ENCODE measurements around the gene ST3GAL6. TPM values are rescaled to one million over a fixed set of nuclear protein-coding genes. Genes with fewer than 3 reads are reported as not detected.
A peak's percentile ranks its signal among the peaks of the same experiment; 100 is the strongest.

The ST3GAL6 gene
- total and polyA plus RNA-seq, 8 donors, result 10.9 to 30.8 (median 18.8) TPM

DNA sequence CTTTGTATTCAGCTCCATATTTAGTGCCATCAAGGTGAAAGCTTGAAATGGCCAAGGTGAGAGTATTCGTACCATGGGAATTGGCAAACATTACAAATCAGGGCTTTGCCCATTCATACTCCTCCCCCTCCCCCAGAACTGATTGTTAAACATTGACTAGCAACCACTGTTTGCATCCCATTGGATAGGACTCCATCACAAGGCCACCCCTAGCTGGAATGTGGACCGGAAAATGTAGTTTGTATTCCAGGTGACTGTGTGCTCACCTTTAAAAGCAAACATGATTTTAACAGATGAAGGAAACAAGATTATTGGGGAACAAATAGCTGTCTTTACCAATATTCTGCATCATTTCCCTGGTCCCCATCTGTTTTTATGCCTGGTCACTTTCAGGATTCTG is 14.1 kb downstream of the ST3GAL6 start:
- ATAC-seq, result no peak
- intact Hi-C loops (cut with DNase I), result no loop called here
- no peaks in the 10 kb centered on the region for H3K9me3 ChIP-seq
- TF ChIP-seq, protein P1, sequence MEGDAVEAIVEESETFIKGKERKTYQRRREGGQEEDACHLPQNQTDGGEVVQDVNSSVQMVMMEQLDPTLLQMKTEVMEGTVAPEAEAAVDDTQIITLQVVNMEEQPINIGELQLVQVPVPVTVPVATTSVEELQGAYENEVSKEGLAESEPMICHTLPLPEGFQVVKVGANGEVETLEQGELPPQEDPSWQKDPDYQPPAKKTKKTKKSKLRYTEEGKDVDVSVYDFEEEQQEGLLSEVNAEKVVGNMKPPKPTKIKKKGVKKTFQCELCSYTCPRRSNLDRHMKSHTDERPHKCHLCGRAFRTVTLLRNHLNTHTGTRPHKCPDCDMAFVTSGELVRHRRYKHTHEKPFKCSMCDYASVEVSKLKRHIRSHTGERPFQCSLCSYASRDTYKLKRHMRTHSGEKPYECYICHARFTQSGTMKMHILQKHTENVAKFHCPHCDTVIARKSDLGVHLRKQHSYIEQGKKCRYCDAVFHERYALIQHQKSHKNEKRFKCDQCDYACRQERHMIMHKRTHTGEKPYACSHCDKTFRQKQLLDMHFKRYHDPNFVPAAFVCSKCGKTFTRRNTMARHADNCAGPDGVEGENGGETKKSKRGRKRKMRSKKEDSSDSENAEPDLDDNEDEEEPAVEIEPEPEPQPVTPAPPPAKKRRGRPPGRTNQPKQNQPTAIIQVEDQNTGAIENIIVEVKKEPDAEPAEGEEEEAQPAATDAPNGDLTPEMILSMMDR (IDR thresholded peaks at IDR 0.05), result no peak
- no peaks in the 10 kb centered on the region for H3K27me3 ChIP-seq
- peaks cover 10 to 45% of the 10 kb centered on the region in 2 donors for H3K4me1 ChIP-seq
- no peak for DNase-seq
- H3K4me3 ChIP-seq, result no peak overlapping the region
- H3K27ac ChIP-seq, result peak overlapping the region in 1 of 2 donors; percentile 18
- peaks cover 0 to 43% of the 10 kb centered on the region in 2 donors for H3K36me3 ChIP-seq

DNA sequence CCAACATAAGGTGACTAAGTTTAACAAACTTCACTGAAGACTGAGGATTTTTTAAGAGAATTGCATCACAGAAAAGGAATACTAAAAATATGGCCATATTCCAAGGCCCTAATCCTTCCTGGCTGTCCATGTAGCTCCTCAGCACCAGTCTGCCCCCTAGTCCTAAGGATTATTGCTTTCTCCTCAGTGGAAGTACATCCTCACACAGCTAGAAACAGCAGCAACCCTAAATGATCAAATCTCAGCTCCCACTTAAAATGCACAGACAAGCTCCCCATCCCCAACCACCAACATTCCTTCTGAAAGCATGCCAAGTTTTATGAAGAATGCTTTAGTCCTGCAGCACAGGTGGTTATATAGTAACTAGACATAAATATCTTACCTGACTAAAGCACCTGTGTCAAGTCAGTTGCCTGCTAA is 14.7 kb downstream of the ST3GAL6 start:
- ATAC-seq (peak; percentile 47), DNase-seq (peak in 1 of 4 donors; percentile 27)
- Histone ChIP-seq H3K9me3 (no peaks in the 10 kb centered on the region), H3K36me3 (peaks cover 0 to 47% of the 10 kb centered on the region in 2 donors), H3K4me3 (no peak overlapping the region), H3K27me3 (no peaks in the 10 kb centered on the region), H3K27ac (peak overlapping the region; percentile 15 to 65), H3K4me1 (peaks cover 10 to 45% of the 10 kb centered on the region in 2 donors)
- TF ChIP-seq, protein P1 (IDR thresholded peaks at IDR 0.05), result no peak
- intact Hi-C loops (cut with DNase I), result no loop called here

GRCh38 chr3:98778383-98778782 is 15.2 kb downstream of the ST3GAL6 start:
- no peaks in the 10 kb centered on the region for H3K27me3 ChIP-seq
- intact Hi-C loops (cut with DNase I), result no loop called here
- H3K27ac ChIP-seq, result peak overlapping the region; percentile 15 to 65
- no peak overlapping the region for H3K4me3 ChIP-seq
- TF ChIP-seq, protein P1 (IDR thresholded peaks at IDR 0.05), result no peak
- peaks cover 0 to 47% of the 10 kb centered on the region in 2 donors for H3K36me3 ChIP-seq
- H3K9me3 ChIP-seq, result no peaks in the 10 kb centered on the region
- H3K4me1 ChIP-seq, result peaks cover 10 to 45% of the 10 kb centered on the region in 2 donors
- peak; percentile 33 for ATAC-seq
- DNase-seq, result no peak

DNA sequence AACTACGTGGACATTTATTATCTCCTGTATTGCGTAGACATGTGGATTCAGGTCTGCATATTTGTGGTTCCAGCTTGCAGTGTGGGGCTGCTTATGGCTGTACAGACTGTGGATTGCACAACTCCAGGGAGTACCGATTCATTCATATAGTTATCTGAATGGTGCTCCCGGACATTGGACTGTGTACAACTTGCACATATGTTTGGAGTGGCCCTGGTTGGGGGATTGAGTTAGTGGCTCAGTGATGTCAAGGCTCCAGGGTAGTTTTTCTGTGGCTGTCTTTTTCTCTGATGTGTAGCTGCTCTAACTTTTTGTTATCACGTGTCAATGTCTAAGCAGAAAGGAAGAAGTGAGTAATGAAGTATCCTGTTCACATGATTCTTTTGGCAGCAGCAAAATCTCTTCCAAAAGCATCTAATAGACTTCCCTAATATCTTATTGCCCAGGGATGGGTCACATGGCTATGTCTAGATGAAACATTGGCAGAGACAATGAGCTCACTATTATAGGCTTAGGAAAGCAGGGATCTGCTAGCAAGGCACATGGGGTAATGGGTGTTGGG is 15.8 kb downstream of the ST3GAL6 start:
- Histone ChIP-seq H3K27ac (peak overlapping the region; percentile 15 to 65), H3K36me3 (peaks cover 0 to 42% of the 10 kb centered on the region in 2 donors), H3K4me1 (peaks cover 10 to 47% of the 10 kb centered on the region in 2 donors), H3K4me3 (no peak overlapping the region), H3K27me3 (no peaks in the 10 kb centered on the region), H3K9me3 (no peaks in the 10 kb centered on the region)
- DNase-seq, result peak in 1 of 4 donors; percentile 14
- intact Hi-C loops (cut with DNase I), result no loop called here
- ATAC-seq, result peak; percentile 67
- TF ChIP-seq, protein P1 (IDR thresholded peaks at IDR 0.05), result no peak

- intact Hi-C loops (cut with DNase I), result no loop called here
- peak overlapping the region in 1 of 2 donors; percentile 65 for H3K27ac ChIP-seq
- TF ChIP-seq, protein P1 (IDR thresholded peaks at IDR 0.05), result no peak
Observed at GRCh38 chr3:98779541-98780335, 16.6 kb downstream of the ST3GAL6 start.

More at GRCh38 chr3:98779541-98780335, 16.6 kb downstream of the ST3GAL6 start:
- Histone ChIP-seq H3K4me3 (no peak overlapping the region), H3K36me3 (peaks cover 0 to 37% of the 10 kb centered on the region in 2 donors), H3K27me3 (no peaks in the 10 kb centered on the region), H3K9me3 (no peaks in the 10 kb centered on the region), H3K4me1 (peaks cover 12 to 55% of the 10 kb centered on the region in 2 donors)
- ATAC-seq (no peak), DNase-seq (no peak)

All from left lung (tissue), 10 donors.